ENCODE results near the gene HMGB1. TPM values are rescaled to one million over a fixed set of nuclear protein-coding genes. Genes with fewer than 3 reads are reported as not detected.

HMGB1 gene
- total and polyA plus RNA-seq, 2 of the 4 experiments (the other 2 are of a cell fraction): 185 to 276 TPM

- H2AK9ac ChIP-seq (replicated peaks; ENCODE audit: low read depth, low read length, poor library complexity): no peak overlapping the region
- no peak overlapping the region for H2AK5ac ChIP-seq (ENCODE audit: low read depth, low read length)
- no peaks in the 10 kb centered on the region for H4K20me1 ChIP-seq (ENCODE audit: insufficient read depth, low read length)
- no peak overlapping the region for H2AFZ ChIP-seq (replicated peaks; ENCODE audit: low read length, poor library complexity)
- H3K4me3 ChIP-seq (ENCODE audit: insufficient read depth, low read depth, low read length): no peak overlapping the region
- H2BK15ac ChIP-seq (ENCODE audit: low read depth, low read length): no peak overlapping the region
- WGBS, 2 experiments (ENCODE audit: extremely low coverage in 2 of 2, insufficient read length in 1 of 2): 93% methylated on average over 3 of the region's 4 CpGs; no CpG with 5 or more reads in 1 of the 2 experiments
- H3K9me3 ChIP-seq (ENCODE audit: control insufficient read depth, insufficient read depth, low read length): no peaks in the 10 kb centered on the region
- no peak for DNase-seq
- no peak overlapping the region for H3K4ac ChIP-seq (ENCODE audit: low read depth, low read length)
- H3K18ac ChIP-seq (ENCODE audit: low read depth, low read length): no peak overlapping the region
- CTCF ChIA-PET: interaction anchor here (0.5 kb wide), 1 partner anchor 137 kb away, joined by 3 read pairs; no protein-coding TSS in a partner anchor
- TF ChIP-seq RAD21 (IDR thresholded peaks at IDR 0.05; ENCODE audit: low read length) (no peak), NFE2L2 (IDR thresholded peaks at IDR 0.05; ENCODE audit: low read depth, low read length) (no peak), RCOR1 (IDR thresholded peaks at IDR 0.05; ENCODE audit: insufficient replicate concordance, low read length) (no peak), ELK1 (IDR thresholded peaks at IDR 0.05; ENCODE audit: borderline replicate concordance, low read depth, low read length) (no peak), BHLHE40 (IDR thresholded peaks at IDR 0.05; ENCODE audit: low read depth, low read length) (no peak), USF2 (IDR thresholded peaks at IDR 0.05; ENCODE audit: low read depth, low read length) (no peak), MAZ (IDR thresholded peaks at IDR 0.05; ENCODE audit: borderline replicate concordance, low read depth, low read length) (no peak), FOS (IDR thresholded peaks at IDR 0.05; ENCODE audit: low read depth, low read length) (no peak), RFX5 (IDR thresholded peaks at IDR 0.05; ENCODE audit: low read depth, low read length) (no peak), CTCF (conservative IDR thresholded peaks at IDR 0.05; ENCODE audit: low read depth, low read length) (no peak), CHD1 (IDR thresholded peaks at IDR 0.05; ENCODE audit: low read depth, low read length) (no peak), MAFK (IDR thresholded peaks at IDR 0.05; ENCODE audit: low read depth, low read length) (no peak), POLR2A (IDR thresholded peaks at IDR 0.05; ENCODE audit: low read depth, low read length) (no peak), SMC3 (IDR thresholded peaks at IDR 0.05; ENCODE audit: low read depth, low read length) (no peak), MXI1 (IDR thresholded peaks at IDR 0.05; ENCODE audit: borderline replicate concordance, low read depth, low read length) (no peak), CEBPB (IDR thresholded peaks at IDR 0.05; ENCODE audit: low read depth, low read length) (no peak)
- H3K14ac ChIP-seq (replicated peaks; ENCODE audit: low read depth, low read length): no peak overlapping the region
- H3K27me3 ChIP-seq (ENCODE audit: control insufficient read depth, insufficient read depth, low read length): no peaks in the 10 kb centered on the region
- H3K4me1 ChIP-seq (ENCODE audit: control insufficient read depth, insufficient read depth, low read length): peaks cover 7% of the 10 kb centered on the region
- H3K36me3 ChIP-seq (ENCODE audit: control insufficient read depth, insufficient read depth, low read length): no peaks in the 10 kb centered on the region
- ATAC-seq (ENCODE audit: low read depth): no peak
- no peak overlapping the region for H2BK120ac ChIP-seq (ENCODE audit: low read depth, low read length)
- in situ Hi-C loops (cut with MboI; ENCODE audit: low sequenced_read_pairs): loop anchor here (10.0 kb wide), 1 partner anchor 314 kb away; no protein-coding TSS in a partner anchor
- H3K4me2 ChIP-seq (ENCODE audit: low read depth, low read length): no peak overlapping the region
- dilution Hi-C loops (cut with HindIII; ENCODE audit: low sequenced_read_pairs, unreplicated experiment): no loop called here
- H3K23ac ChIP-seq (ENCODE audit: low read depth, low read length): no peak overlapping the region
- BruUV-seq (replicated peaks): no TSS peak
- H2BK20ac ChIP-seq (ENCODE audit: low read depth, low read length): no peak overlapping the region
- no peak overlapping the region for H4K91ac ChIP-seq (ENCODE audit: insufficient read depth, low read depth, low read length)
- intact Hi-C loops (cut with micrococcal nuclease): loop anchor here (5.0 kb wide), 1 partner anchor 316 kb away; no protein-coding TSS in a partner anchor
- no peaks in the 10 kb centered on the region for H3K79me1 ChIP-seq (ENCODE audit: low read depth in 1 of 2, low read length in 2 of 2)
- H2BK5ac ChIP-seq (ENCODE audit: low read depth, low read length, poor library complexity, severe bottlenecking): no peak overlapping the region
- no peak overlapping the region for H4K5ac ChIP-seq (ENCODE audit: low read depth, low read length)
- no peak overlapping the region for H3K56ac ChIP-seq (ENCODE audit: extremely low read depth, insufficient read depth, low read length)
- H3K9me1 ChIP-seq (ENCODE audit: insufficient read depth, low read length): no peaks in the 10 kb centered on the region
- no peak overlapping the region for H3K27ac ChIP-seq (ENCODE audit: insufficient read depth, low read length)
- POLR2A ChIA-PET (ENCODE audit: unreplicated experiment): no interaction called here
- H3K9ac ChIP-seq (ENCODE audit: low read depth, low read length): no peak overlapping the region
- no peak overlapping the region for H4K8ac ChIP-seq (ENCODE audit: low read depth in 2 of 2, low read length in 2 of 2)
Measured at GRCh38 chr13:30448441-30448840, 17.3 kb downstream of the HMGB1 start.
